GOT3 (cell line): ENCODE results near the gene TCL1B.

Experiments used
- DNase-seq: peaks from one replicate; lab custom pipeline; 2025; ENCODE audit warnings: mixed read lengths; lab: John Stamatoyannopoulos, UW

Gene TCL1B

GRCh38 chr14:95666450-95666849 lies 19.8 kb upstream of the TCL1B start:
- DNase-seq = no peak

GRCh38 chr14:95667249-95667693 lies 19.0 kb upstream of the TCL1B start:
- DNase-seq = no peak

DNA sequence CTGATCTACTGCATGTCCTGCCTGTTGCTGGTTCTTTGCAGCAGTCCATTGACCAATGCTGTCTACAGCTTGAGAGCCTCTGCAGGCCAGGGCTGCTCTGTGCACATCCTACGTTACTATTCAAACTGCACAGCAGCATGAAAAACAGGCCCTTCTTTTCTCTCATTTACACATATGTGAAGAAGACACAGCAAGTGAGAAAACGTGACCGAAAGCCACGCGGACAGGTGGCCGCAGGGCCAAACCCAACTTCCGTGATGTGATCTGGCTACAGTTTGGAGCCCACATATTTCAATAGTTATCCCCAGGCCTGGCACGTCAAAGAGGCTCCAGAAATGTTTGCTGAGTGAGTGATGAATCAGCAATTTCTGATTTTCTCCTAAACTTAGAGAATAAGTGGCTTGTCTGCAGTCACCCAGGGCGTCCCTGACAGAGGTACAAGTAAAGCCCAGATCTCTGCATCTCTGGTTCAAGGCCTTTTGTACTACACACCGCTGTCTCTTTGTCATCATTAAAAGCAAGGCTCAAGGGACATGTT lies 17.9 kb upstream of the TCL1B start:
- no peak for DNase-seq

- DNase-seq = no peak
Measured at GRCh38 chr14:95674613-95675012, 11.6 kb upstream of the TCL1B start.

DNA sequence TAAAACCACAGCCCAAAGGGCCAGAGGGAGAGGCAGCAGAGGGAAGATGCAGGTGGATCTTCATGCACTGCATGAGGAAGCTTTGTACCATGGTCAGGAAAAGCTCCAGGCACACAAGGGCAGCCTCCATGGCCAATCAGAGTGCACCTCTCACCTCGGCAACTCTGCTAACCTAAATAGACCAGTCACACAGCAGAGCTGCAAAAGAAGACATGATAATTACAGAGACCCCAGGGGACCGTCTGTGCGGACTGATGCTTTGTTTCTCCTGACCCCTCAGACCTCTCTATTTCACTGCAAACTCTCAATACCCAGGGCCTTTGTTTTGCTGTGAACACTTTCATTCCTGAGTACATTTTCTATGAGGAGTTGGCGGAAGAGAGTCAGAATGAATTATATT lies 10.7 kb upstream of the TCL1B start:
- no peak for DNase-seq

DNA sequence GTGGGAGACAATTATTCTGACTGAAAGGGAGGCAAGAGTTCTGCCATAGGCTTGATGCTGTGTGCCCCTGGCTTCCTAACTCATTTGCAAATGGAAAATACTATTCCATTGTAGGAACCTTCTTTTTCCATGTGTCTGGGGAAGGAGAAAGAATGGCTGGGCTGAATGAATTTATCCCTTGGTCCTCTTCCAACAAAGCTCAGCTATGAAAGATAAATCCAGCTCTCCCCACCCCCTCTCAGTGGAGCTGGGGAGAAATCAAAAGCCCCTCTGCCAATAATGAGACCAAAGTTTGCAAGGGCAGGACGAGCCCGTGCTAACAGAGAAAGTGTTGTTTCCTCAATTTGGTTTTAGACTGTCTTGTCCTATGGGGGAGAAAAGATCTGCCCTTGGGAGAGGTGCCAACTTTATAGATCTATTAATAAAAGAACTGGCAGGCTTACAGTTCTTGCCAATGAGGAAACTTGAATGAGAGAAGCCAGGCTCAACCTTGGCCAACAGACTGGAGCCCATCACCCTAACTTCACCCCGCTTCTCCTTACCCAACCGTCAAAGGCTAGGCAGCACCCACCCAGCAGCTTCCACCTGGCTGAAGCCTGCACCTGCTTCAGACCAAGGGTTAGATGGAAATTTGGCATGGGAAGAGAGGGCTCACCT lies 8.9 kb upstream of the TCL1B start:
- no peak for DNase-seq

- no peak for DNase-seq
Measured at GRCh38 chr14:95679148-95679815, 6.9 kb upstream of the TCL1B start.

GRCh38 chr14:95679998-95680735 lies 6.1 kb upstream of the TCL1B start:
- no peak for DNase-seq

- no peak for DNase-seq
Measured at GRCh38 chr14:95681153-95681552, 5.1 kb upstream of the TCL1B start.

- no peak for DNase-seq
Measured at GRCh38 chr14:95683793-95684192, 2.4 kb upstream of the TCL1B start.

DNA sequence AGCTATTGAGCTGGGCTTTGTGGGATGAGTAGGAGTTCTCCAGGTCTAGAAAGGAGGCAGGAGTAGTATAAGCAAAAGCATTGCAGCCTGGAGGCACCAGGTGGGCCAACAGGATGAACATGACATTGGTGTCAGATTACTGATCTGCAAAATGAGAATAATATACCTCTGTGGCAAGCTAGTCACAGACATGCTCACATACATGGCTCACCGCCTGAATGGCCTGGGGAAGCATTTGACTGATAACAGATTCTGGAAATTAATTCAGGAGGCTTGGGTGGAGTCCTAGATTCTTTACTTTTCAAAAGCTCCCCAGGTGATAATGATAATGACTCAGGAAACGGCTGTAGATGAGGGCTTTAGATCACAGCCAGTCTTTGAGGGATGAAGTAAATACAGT lies 709 bp downstream of the TCL1B start:
- DNase-seq = no peak

DNA sequence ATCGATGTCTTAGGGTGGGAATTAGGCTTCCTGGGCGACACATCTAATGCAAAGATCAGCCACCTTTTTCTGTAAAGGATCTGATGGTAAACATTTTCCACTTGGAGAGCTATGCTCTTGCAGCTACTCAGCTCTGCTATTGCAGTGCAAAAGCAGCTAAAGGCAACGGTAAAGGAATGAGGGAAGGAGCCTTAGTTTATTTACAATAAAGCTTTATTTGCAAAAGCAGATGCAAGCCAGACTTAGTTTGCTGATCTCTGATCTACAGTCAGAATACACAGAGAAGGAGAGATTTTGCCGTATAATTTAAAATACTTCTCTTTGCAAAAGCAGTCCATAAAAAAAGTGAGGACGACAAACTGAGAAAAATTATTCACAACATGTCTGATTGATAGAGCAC lies 3.2 kb downstream of the TCL1B start:
- DNase-seq = no peak

DNA sequence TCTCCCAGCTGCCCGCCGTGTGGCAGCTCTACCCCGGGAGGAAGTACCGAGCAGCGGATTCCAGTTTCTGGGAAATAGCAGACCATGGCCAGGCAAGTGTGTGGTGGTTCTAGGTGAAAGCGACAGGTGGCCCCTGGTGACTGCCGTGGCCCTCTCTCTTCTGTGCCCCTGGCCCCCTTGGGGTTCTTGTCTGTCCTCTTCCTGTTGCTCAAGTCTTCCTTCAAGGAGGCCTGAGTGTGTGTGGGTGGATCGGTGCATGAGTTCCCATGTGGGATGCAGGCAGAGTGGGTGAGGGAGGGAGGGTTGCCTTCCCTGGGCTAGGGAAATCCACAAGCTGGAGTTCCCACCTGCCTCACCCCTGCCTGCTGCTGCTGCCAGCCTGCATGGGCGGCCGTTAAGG lies 4.6 kb downstream of the TCL1B start:
- no peak for DNase-seq

GRCh38 chr14:95691591-95691990 lies 5.4 kb downstream of the TCL1B start:
- DNase-seq = no peak

- no peak for DNase-seq
Measured at GRCh38 chr14:95692109-95692508, 5.9 kb downstream of the TCL1B start.

DNA sequence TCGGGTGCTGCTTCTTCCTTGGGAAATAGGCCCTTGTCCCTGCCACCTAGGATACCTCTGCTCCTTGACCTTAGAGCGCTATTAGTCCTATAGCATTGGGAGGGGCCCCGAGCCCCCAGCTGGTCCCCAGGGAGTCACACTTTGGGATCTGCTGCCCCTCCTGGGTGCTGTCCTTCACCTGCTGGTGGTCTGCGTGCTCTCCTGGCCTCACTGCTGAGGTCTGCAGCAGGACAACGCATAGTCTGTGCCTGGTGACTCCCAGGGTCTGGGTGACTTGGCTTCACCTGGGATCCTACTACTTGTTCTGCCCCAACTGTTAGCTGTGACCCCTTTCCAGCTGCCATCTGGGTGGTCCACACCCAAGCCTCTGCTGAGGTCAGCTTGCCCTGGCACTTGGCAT lies 8.8 kb downstream of the TCL1B start:
- no peak for DNase-seq

DNA sequence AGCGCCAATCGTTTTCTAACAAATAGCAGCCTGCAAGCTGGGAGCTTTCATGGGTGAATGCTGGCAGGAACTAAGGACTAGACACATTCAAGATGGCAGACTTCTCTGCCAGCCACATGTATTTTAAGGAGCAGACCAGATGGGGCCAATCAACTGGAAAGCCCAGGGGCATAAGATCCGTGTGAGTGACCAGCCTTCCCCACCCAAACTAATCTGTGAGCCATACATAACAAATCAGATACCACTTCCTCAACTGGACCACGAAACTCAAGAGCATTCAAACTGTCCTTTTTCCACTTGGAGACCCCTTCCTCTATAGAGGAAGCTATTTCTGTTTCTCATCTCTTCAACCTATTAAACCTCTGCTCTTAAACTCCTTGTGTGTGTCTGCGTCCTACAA lies 9.7 kb downstream of the TCL1B start:
- DNase-seq = no peak

GRCh38 chr14:95696741-95697140 lies 10.5 kb downstream of the TCL1B start:
- DNase-seq = no peak

DNA sequence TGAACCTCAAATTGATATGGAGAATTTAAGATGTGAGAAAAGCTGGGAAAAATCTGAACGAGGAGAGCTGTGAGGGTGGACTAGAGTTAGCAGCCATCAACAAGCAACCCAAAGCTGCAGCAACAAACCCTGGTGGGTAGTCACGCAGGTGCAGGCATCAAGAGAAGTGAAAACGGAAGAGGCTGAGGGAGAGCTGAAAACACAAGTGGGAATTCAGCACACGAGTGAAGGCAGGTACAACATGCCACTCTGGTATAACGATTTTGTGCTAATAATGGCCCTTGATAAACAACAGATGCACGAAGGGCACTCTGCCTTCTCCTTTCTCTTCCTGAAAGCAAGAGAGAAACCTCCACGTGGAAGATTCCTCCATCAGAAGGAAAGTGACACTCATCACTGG lies 11.5 kb downstream of the TCL1B start:
- DNase-seq = no peak

GRCh38 chr14:95698287-95698686 lies 12.1 kb downstream of the TCL1B start:
- no peak for DNase-seq

- DNase-seq = no peak
Measured at GRCh38 chr14:95699412-95699811, 13.2 kb downstream of the TCL1B start.

DNA sequence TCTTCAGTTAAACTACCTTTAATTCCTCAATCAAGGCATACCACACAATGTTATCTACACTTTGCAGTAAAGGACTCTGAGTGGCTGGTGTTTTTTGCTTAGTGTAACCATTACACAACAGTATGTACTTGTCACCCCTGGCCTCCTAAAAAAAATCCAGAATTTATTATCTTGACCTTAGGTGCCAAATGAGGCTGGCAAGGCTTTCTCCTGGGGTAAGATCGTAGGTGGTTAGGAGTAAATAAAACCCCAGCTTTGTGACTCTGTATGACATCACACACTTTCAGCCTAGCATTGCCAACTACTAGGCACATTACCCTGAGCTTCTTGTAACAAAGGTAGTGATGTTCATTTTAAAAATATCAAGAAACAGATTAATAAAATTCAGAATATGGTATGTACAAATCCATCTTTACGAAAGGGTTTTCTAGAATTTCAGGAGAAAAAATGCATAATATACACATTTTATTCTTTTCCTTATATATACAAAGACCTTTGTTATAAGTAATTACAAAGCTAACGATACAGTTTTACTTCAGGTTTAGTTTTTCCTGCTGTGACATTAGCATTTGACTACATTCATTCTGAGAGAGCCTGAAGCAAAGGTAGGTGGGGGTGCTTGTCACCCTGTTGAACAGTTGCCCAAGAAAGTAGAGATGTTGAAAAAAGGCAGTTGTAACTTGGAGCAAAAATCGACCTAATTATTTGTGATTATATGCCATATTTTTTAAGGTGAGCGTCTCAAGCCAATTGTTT lies 14.2 kb downstream of the TCL1B start:
- no peak for DNase-seq
